NCI-H2196 (cell line): ENCODE results near the gene BPIFB2.
A peak's percentile ranks its signal among the peaks of the same experiment; 100 is the strongest.
"Not testable (repeated sequence)": the region's sequence is repeated elsewhere in the genome, so short reads cannot be mapped to it uniquely, and the experiment has no call there.

Experiments used
- DNase-seq: peaks from one replicate; lab custom pipeline; 2025; ENCODE audit not compliant: unreplicated experiment; lab: John Stamatoyannopoulos, UW

The BPIFB2 gene

GRCh38 chr20:32970115-32970972, 37.2 kb upstream of the BPIFB2 start:
- no peak for DNase-seq

- DNase-seq: no peak
These were observed 36.6 kb upstream of the BPIFB2 start for GRCh38 chr20:32970973-32971300.

- DNase-seq: no peak
These were observed 35.8 kb upstream of the BPIFB2 start for GRCh38 chr20:32971703-32972161.

- DNase-seq: no peak
These were observed 35.1 kb upstream of the BPIFB2 start for GRCh38 chr20:32972181-32973076.

GRCh38 chr20:32973077-32973717, 34.3 kb upstream of the BPIFB2 start:
- no peak for DNase-seq

- DNase-seq: not testable (repeated sequence)
These were observed 33.1 kb upstream of the BPIFB2 start for GRCh38 chr20:32974204-32975064.

- DNase-seq: not testable (repeated sequence)
These were observed 32.4 kb upstream of the BPIFB2 start for GRCh38 chr20:32975121-32975520.

- DNase-seq: no peak
These were observed 31.5 kb upstream of the BPIFB2 start for GRCh38 chr20:32975698-32976674.

GRCh38 chr20:32976746-32977145, 30.8 kb upstream of the BPIFB2 start:
- DNase-seq: no peak

- DNase-seq: no peak
These were observed 30.1 kb upstream of the BPIFB2 start for GRCh38 chr20:32977281-32978008.

GRCh38 chr20:32978009-32978335, 29.5 kb upstream of the BPIFB2 start:
- no peak for DNase-seq

- no peak for DNase-seq
These were observed 28.1 kb upstream of the BPIFB2 start for GRCh38 chr20:32979201-32979998.

- DNase-seq: no peak
These were observed 27.2 kb upstream of the BPIFB2 start for GRCh38 chr20:32980131-32980941.

- no peak for DNase-seq
These were observed 26.5 kb upstream of the BPIFB2 start for GRCh38 chr20:32980990-32981389.

GRCh38 chr20:32982617-32983458, 24.7 kb upstream of the BPIFB2 start:
- peak; percentile 61 for DNase-seq

GRCh38 chr20:32983459-32984112, 23.9 kb upstream of the BPIFB2 start:
- no peak for DNase-seq
